Heart right ventricle (tissue), 16 donors: ENCODE measurements around the gene PCDHGA8. TPM values are rescaled to one million over a fixed set of nuclear protein-coding genes. Genes with fewer than 3 reads are reported as not detected.
A peak's percentile ranks its signal among the peaks of the same experiment; 100 is the strongest.
"Not testable (repeated sequence)": the region's sequence is repeated elsewhere in the genome, so short reads cannot be mapped to it uniquely, and the experiment has no call there.

ENCODE experiments used
- ATAC-seq, 8 donors: fragments of 200-7000 bp; cut with Tn5 transposase; one replicate each; pipeline ENCODE4 v1.9.1; 2020; ENCODE audit warnings: mild to moderate bottlenecking in 8 of 8, moderate library complexity in 8 of 8, moderate number of reproducible peaks in 1 of 8
- DNase-seq, 2 donors: peaks; one replicate each; pipeline ENCODE4 v3.0.0-alpha.2; 2020
- H3K27ac ChIP-seq, 10 donors: fragments of 200-600 bp; sonication (generic) in 2 of 10; one replicate each; pipeline versions ENCODE4 v1.5.0 to v1.8.0; 2020 to 2022; ENCODE audit warnings: mild to moderate bottlenecking in 3 of 10
- H3K27me3 ChIP-seq, 7 donors: fragments of 200-600 bp; one replicate each; pipeline ENCODE4 v1.8.0; 2021 to 2022; ENCODE audit warnings: mild to moderate bottlenecking in 2 of 7
- H3K36me3 ChIP-seq, 9 donors: fragments of 200-600 bp; sonication (generic) in 1 of 9; one replicate each; pipeline versions ENCODE4 v1.5.0 to v1.8.0; 2020 to 2022; ENCODE audit warnings: mild to moderate bottlenecking in 2 of 9
- H3K4me1 ChIP-seq, 9 donors: fragments of 200-600 bp; sonication (generic) in 1 of 9; one replicate each; pipeline versions ENCODE4 v1.5.0 to v1.8.0; 2020 to 2022; ENCODE audit warnings: mild to moderate bottlenecking in 4 of 9
- H3K4me3 ChIP-seq, 10 donors: fragments of 200-600 bp; sonication (generic) in 2 of 10; one replicate each; pipeline versions ENCODE4 v1.5.0 to v1.8.0; 2020 to 2022; ENCODE audit warnings: mild to moderate bottlenecking in 7 of 10, moderate library complexity in 2 of 10
- H3K9me3 ChIP-seq, 11 donors: fragments of 200-600 bp in 10 of 11; sonication (generic) in 2 of 11; one replicate each; pipeline versions ENCODE4 v1.5.0 to v1.8.0; 2013 to 2022; ENCODE audit warnings: mild to moderate bottlenecking in 2 of 11, control low read depth in 1 of 11, moderate library complexity in 1 of 11
- WGBS, 2 donors: extraction: QIAGEN DNeasy Blood & Tissue Kit; methylation state at CpG; one replicate each; pipeline ENCODE4 v1.1.7; 2013; ENCODE audit warnings: inconsistent platforms in 1 of 2; 5-methylcytosine and 5-hydroxymethylcytosine counted together
- intact Hi-C, 10 donors: fragments of 100-400 bp; cut with DNase I; formaldehyde crosslinking; loops; one replicate each; pipeline versions ENCODE4 v1.11.1 to v1.14.2; 2022
- polyA plus RNA-seq, 2 donors: library from polyadenylated mRNA; stranded (reverse); fragments of 200-250 nt; gene quantifications; one replicate each; pipeline ENCODE4 v1.2.3, GENCODE V29; 2013
- total RNA-seq, 10 donors: library from RNA; stranded (reverse); fragmentation: NEBNext Ultra II Directional in 3 of 10; extraction: Animal tissue kit (Norgen Biotek cat#: 25700) in 3 of 10; gene quantifications; one replicate each; pipeline versions ENCODE4 v1.2.1 to v1.2.4, GENCODE V29; 2021 to 2023
- TF ChIP-seq, protein P1 (sequence below), 9 donors: fragments of 200-600 bp; sonication (generic) in 2 of 9; IDR thresholded peaks; one replicate each; pipeline versions ENCODE4 v1.5.0 to v1.8.0; 2021 to 2022; ENCODE audit warnings: antibody characterized with exemption in 9 of 9, mild to moderate bottlenecking in 5 of 9, moderate library complexity in 1 of 9
- donor health status: Arrhythmogenic right ventricular cardiomyopathy.
- donor health status: ischemic (EF 13 %, LVEDD 7.1; RV severe dilation, severe dysfunction).
- donor health status: healthy with polysubstance abuse.
- donor health status: DM: no; HTN: yes; CAD: no.
- donor health status: DM: no; HTN: no; CAD: no.
- donor health status: ischemic (EF 25% LVEDD 6.9; RV normal size, moderate dysfunction).
- donor health status: ischemic (EF 25% LVEDD 5.7; RV mildly dilated, moderate dysfunction).
- donor health status: healthy.
- donor health status: DM: yes; HTN: yes; CAD: no.
- donor health status: Ischemic cardiomyopathy.
- donor health status: ischemic (EF 35%, LVEDD 5.7; RV mildly dilated, moderate dysfunction).
- donor health status: nonischemic (EF 11% LVEDD 7.7; RV severe dilation, severe dysfunction).
- donor health status: DM: yes; HTN: yes; CAD: no.
- donor health status: PGD.
- donor health status: ischemic (EF 29% LVEDD 5.4; RV normal size, mild dysfunction).
- donor health status: nonischemic (EF 23%, LVEDD 6.1; RV moderate dilation, normal function).

The PCDHGA8 gene
- total and polyA plus RNA-seq, 12 donors: 0.28 to 11.2 (median 8.5) TPM

DNA sequence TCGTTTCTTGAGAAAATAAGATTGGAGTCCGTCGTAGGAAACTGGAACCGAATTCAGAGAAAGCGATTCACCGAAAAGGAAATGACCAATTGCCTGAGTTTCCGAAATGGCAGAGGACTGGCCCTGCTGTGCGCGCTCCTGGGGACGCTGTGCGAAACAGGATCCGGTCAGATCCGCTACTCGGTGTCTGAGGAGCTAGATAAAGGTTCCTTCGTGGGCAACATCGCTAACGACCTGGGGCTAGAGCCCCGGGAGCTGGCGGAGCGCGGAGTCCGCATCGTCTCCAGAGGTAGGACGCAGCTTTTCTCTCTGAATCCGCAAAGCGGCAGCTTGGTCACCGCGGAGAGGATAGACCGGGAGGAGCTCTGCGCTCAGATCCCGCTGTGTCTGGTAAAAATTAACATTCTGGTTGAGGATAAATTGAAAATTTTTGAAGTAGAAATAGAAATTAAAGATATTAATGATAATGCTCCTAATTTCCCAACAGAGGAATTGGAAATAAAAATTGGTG, 48.4 kb upstream of the PCDHGA8 start:
- peak overlapping the region; percentile 42 to 83 (median 76) for H3K27ac ChIP-seq
- peaks cover 0 to 29% (median 0%) of the 10 kb centered on the region in 7 donors for H3K27me3 ChIP-seq
- H3K4me3 ChIP-seq: peak overlapping the region in 9 of 10 donors; percentile 42 to 58 (median 49)
- H3K36me3 ChIP-seq: peaks cover 0 to 10% (median 0%) of the 10 kb centered on the region in 9 donors
- ATAC-seq (peak in 7 of 8 donors; percentile 9 to 48 (median 32)), DNase-seq (no peak)
- intact Hi-C loops: loop anchor here in 5 of 10 donors (2.0 to 10.0 kb wide), 4 partner anchors 25 to 221 kb away; partner anchors contain the start of gene PCDHGA11 (in 1 of the 5)
- H3K9me3 ChIP-seq: peaks cover 0 to 99% (median 34%) of the 10 kb centered on the region in 11 donors
- H3K4me1 ChIP-seq: peaks cover 0 to 22% (median 0%) of the 10 kb centered on the region in 9 donors
- TF ChIP-seq, protein P1, sequence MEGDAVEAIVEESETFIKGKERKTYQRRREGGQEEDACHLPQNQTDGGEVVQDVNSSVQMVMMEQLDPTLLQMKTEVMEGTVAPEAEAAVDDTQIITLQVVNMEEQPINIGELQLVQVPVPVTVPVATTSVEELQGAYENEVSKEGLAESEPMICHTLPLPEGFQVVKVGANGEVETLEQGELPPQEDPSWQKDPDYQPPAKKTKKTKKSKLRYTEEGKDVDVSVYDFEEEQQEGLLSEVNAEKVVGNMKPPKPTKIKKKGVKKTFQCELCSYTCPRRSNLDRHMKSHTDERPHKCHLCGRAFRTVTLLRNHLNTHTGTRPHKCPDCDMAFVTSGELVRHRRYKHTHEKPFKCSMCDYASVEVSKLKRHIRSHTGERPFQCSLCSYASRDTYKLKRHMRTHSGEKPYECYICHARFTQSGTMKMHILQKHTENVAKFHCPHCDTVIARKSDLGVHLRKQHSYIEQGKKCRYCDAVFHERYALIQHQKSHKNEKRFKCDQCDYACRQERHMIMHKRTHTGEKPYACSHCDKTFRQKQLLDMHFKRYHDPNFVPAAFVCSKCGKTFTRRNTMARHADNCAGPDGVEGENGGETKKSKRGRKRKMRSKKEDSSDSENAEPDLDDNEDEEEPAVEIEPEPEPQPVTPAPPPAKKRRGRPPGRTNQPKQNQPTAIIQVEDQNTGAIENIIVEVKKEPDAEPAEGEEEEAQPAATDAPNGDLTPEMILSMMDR (IDR thresholded peaks at IDR 0.05): no peak
- 18 to 20% methylated on average over 31 of the region's 31 CpGs for WGBS, 2 donors

DNA sequence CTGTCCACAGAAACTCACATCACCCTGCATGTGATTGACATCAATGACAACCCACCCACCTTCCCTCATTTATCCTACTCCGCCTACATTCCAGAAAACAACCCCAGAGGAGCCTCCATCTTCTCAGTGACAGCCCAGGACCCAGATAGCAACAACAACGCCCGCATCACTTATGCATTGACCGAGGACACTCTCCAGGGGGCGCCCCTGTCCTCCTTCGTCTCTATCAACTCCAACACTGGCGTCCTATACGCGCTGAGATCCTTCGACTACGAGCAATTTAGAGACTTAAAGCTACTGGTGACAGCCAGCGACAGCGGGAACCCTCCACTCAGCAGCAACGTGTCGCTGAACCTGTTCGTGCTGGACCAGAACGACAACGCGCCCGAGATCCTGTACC, 47.1 kb upstream of the PCDHGA8 start:
- TF ChIP-seq, protein P1 (IDR thresholded peaks at IDR 0.05): peak in 4 of 9 donors; percentile 11 to 21 (median 15)
- Histone ChIP-seq H3K27ac (no peak overlapping the region), H3K27me3 (peaks cover 0 to 30% (median 0%) of the 10 kb centered on the region in 7 donors), H3K36me3 (peaks cover 0 to 17% (median 0%) of the 10 kb centered on the region in 9 donors), H3K4me1 (peaks cover 0 to 23% (median 0%) of the 10 kb centered on the region in 9 donors), H3K4me3 (peak overlapping the region in 5 of 10 donors; percentile 42 to 56 (median 51)), H3K9me3 (peaks cover 0 to 98% (median 29%) of the 10 kb centered on the region in 11 donors)
- 25 to 35% methylated on average over 20 of the region's 20 CpGs for WGBS, 2 donors
- peak in 1 of 8 donors; percentile 43 for ATAC-seq
- intact Hi-C loops: loop anchor here in 1 of 10 donors (10.0 kb wide), 1 partner anchor 219 kb away; no protein-coding TSS in a partner anchor
- no peak for DNase-seq

DNA sequence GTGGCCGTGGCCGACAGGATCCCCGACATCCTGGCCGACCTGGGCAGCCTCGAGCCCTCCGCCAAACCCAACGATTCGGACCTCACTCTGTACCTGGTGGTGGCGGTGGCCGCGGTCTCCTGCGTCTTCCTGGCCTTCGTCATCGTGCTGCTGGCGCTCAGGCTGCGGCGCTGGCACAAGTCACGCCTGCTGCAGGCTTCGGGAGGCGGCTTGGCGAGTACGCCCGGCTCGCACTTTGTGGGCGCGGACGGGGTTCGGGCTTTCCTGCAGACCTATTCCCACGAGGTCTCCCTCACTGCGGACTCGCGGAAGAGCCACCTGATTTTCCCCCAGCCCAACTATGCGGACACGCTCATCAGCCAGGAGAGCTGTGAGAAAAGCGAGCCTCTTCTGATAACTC, 46.4 kb upstream of the PCDHGA8 start:
- Histone ChIP-seq H3K4me3 (peak overlapping the region in 7 of 10 donors; percentile 1 to 38 (median 21)), H3K36me3 (peaks cover 0 to 24% (median 0%) of the 10 kb centered on the region in 9 donors), H3K27me3 (peaks cover 0 to 37% (median 0%) of the 10 kb centered on the region in 7 donors), H3K9me3 (peaks cover 0 to 98% (median 26%) of the 10 kb centered on the region in 11 donors), H3K4me1 (peaks cover 0 to 23% (median 0%) of the 10 kb centered on the region in 9 donors)
- intact Hi-C loops: loop anchor here in 1 of 10 donors (10.0 kb wide), 1 partner anchor 219 kb away; no protein-coding TSS in a partner anchor
- not testable (repeated sequence) for DNase-seq, H3K27ac ChIP-seq
- ATAC-seq: peak in 1 of 8 donors; percentile 32
- WGBS, 2 donors: 33 to 40% methylated on average over 23 to 24 of the region's 35 CpGs

DNA sequence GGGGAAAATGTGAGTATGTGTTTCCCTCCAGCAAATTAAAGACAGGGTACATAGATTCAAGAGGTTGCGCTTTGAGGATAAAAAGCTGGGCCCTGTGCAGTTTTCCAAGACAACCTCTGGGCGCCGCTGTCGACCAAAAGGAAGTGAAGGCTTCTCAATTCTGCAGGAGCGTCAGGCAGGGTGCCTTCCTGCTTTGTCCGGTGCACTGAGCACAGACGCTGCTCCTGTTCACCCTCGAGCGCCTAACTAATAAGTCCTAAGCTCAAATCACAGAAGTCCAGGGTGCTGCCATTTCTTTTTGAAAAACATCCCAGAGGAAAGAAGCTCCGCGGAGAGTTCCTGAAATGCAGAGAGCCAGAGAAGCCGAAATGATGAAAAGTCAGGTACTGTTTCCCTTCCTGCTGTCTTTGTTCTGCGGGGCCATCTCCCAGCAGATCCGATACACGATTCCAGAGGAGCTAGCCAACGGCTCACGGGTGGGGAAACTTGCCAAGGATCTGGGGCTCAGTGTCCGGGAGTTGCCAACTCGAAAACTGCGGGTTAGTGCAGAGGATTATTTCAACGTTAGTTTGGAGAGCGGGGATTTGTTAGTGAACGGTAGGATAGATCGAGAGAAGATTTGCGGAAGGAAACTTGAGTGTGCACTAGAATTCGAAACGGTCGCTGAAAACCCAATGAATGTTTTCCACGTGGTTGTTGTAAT, 42.4 kb upstream of the PCDHGA8 start, which contains the start of gene PCDHGB1:
Gene PCDHGB1, plus strand, starts transcription at position 183 of the 703 bp plus-strand sequence. Its CDS starts 162 bp downstream, at position 345.
- Histone ChIP-seq H3K9me3 (peaks cover 0 to 96% (median 39%) of the 10 kb centered on the region in 11 donors), H3K27me3 (peaks cover 0 to 29% (median 0%) of the 10 kb centered on the region in 7 donors), H3K4me3 (peak within 1 kb of the TSS in 8 of 10 donors; percentile 1 to 34 (median 26)), H3K36me3 (peaks cover 0 to 34% (median 0%) of the 10 kb centered on the region in 9 donors), H3K27ac (peak within 1 kb of the TSS in 1 of 10 donors; percentile 5), H3K4me1 (peaks cover 0 to 36% (median 4%) of the 10 kb centered on the region in 9 donors)
- TF ChIP-seq, protein P1 (IDR thresholded peaks at IDR 0.05): peak in 8 of 9 donors; percentile 21 to 62 (median 54)
- ATAC-seq: peak; percentile 50 to 88 (median 72)
- peak; percentile 52 to 60 for DNase-seq
- intact Hi-C loops: loop anchor here in 3 of 10 donors (5.0 to 10.0 kb wide), 3 partner anchors 42 to 215 kb away; partner anchors contain the start of genes PCDHGA8 (in 1 of the 3), PCDHGA9 (in 1 of the 3) and PCDHGB6 (in 1 of the 3)
- WGBS, 2 donors: 21 to 24% methylated on average over 29 of the region's 29 CpGs
